ENCODE measurements around the gene CXCR5.
"Not testable (repeated sequence)": the region's sequence is repeated elsewhere in the genome, so short reads cannot be mapped to it uniquely, and the experiment has no call there.

DNA sequence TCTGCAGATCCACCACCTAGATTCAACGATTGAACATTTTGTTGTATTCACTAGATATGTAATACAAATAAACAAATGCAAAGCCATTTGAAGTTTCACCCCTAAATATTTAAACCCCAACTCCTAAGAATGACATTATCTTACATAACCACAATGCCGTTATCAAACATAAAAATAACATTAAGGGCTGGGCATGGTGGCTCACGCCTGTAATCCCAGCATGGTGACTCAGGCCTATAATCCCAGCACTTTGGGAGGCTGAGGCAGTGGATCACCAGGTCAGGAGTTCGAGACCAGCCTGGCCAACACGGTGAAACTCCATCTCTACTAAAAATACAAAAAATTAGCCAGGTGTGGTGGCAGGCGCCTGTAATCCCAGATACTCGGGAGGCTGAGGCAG lies 40.8 kb upstream of the CXCR5 start:
- TF ChIP-seq, protein P1, sequence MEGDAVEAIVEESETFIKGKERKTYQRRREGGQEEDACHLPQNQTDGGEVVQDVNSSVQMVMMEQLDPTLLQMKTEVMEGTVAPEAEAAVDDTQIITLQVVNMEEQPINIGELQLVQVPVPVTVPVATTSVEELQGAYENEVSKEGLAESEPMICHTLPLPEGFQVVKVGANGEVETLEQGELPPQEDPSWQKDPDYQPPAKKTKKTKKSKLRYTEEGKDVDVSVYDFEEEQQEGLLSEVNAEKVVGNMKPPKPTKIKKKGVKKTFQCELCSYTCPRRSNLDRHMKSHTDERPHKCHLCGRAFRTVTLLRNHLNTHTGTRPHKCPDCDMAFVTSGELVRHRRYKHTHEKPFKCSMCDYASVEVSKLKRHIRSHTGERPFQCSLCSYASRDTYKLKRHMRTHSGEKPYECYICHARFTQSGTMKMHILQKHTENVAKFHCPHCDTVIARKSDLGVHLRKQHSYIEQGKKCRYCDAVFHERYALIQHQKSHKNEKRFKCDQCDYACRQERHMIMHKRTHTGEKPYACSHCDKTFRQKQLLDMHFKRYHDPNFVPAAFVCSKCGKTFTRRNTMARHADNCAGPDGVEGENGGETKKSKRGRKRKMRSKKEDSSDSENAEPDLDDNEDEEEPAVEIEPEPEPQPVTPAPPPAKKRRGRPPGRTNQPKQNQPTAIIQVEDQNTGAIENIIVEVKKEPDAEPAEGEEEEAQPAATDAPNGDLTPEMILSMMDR (optimal IDR thresholded peaks at IDR 0.05 in 1 of 3, IDR thresholded peaks at IDR 0.05 in 1 of 3, conservative IDR thresholded peaks at IDR 0.05 in 1 of 3; ENCODE audit: extremely low read depth in 1 of 3, insufficient read depth in 2 of 3, low read length in 3 of 3), result not testable (repeated sequence)
- TF ChIP-seq EZH2 (IDR thresholded peaks at IDR 0.05; ENCODE audit: low read length), result not testable (repeated sequence)

All from keratinocyte (primary cell).